ENCODE results near the gene CTNND1. TPM values are rescaled to one million over a fixed set of nuclear protein-coding genes. Genes with fewer than 3 reads are reported as not detected.

The CTNND1 gene
- total and polyA plus RNA-seq, 2 of the 8 experiments (the other 6 are each of a cell fraction or from before 2014, with no cell fraction given), result 91.9 to 164 TPM

- Histone ChIP-seq H3K79me1 (ENCODE audit: low read depth, low read length) (peaks cover 2% of the 10 kb centered on the region), H3K4me1 (replicated peaks in 1 of 4; ENCODE audit: control insufficient read depth in 3 of 4, insufficient read depth in 4 of 4, low read length in 3 of 4) (peaks cover 0 to 12% (median 9%) of the 10 kb centered on the region in 4 experiments; a peak in 5 of 7 replicates), H3K79me2 (ENCODE audit: control insufficient read depth in 1 of 2, insufficient read depth in 2 of 2, low read length in 2 of 2) (peaks cover 5 to 94% of the 10 kb centered on the region in 2 experiments; a peak in 3 of 4 replicates), H3K56ac (replicated peaks; ENCODE audit: insufficient read length, low read depth, low read length) (no peak overlapping the region), H3K23me2 (ENCODE audit: low read depth, low read length) (no peaks in the 10 kb centered on the region), H2AK5ac (ENCODE audit: low read depth, low read length) (no peak overlapping the region), H2BK15ac (ENCODE audit: low read length) (no peak overlapping the region), H2BK120ac (replicated peaks; ENCODE audit: low read depth, low read length) (no peak overlapping the region), H3K4me2 (ENCODE audit: insufficient read depth in 1 of 2, low read depth in 2 of 2, low read length in 2 of 2) (no peak overlapping the region), H4K5ac (ENCODE audit: insufficient read length, low read depth, low read length) (no peak overlapping the region), H2BK5ac (ENCODE audit: low read depth, low read length) (no peak overlapping the region), H2BK12ac (ENCODE audit: low read depth, low read length) (no peak overlapping the region), H3K18ac (ENCODE audit: extremely low read depth, low read length) (no peak overlapping the region), H3K4ac (replicated peaks; ENCODE audit: insufficient read length, low read depth, low read length) (no peak overlapping the region), H3K9ac (replicated peaks in 1 of 4; ENCODE audit: extremely low read depth in 1 of 4, low read depth in 3 of 4, low read length in 3 of 4) (no peak overlapping the region), H4K8ac (ENCODE audit: extremely low read depth, insufficient read depth, low read length) (no peak overlapping the region), H4K20me1 (replicated peaks in 1 of 2; ENCODE audit: control insufficient read depth in 1 of 2, insufficient read depth in 2 of 2, low read length in 2 of 2) (peaks cover 3% of the 10 kb centered on the region in 2 experiments), H3K23ac (ENCODE audit: insufficient read length) (no peak overlapping the region), H3K27ac (ENCODE audit: low read depth, low read length) (no peak overlapping the region), H3K27me3 (replicated peaks in 1 of 4; ENCODE audit: control insufficient read depth in 3 of 4, extremely low read depth in 1 of 4, insufficient read depth in 3 of 4, low read length in 3 of 4) (no peaks in the 10 kb centered on the region), H2BK20ac (ENCODE audit: low read length) (no peak overlapping the region), H2AFZ (ENCODE audit: low read length) (no peak overlapping the region), H3K4me3 (ENCODE audit: extremely low read depth in 1 of 4, insufficient read depth in 2 of 4, low read depth in 3 of 4, low read length in 4 of 4) (no peak overlapping the region), H4K91ac (replicated peaks; ENCODE audit: insufficient read length, low read length) (no peak overlapping the region), H3K14ac (ENCODE audit: insufficient read length) (no peak overlapping the region), H3K36me3 (ENCODE audit: control insufficient read depth in 2 of 4, insufficient read depth in 4 of 4, low read length in 3 of 4) (peaks cover 0 to 2% (median under 1%) of the 10 kb centered on the region in 4 experiments; a peak in 2 of 8 replicates), H3K9me3 (ENCODE audit: insufficient read depth in 2 of 2, low read depth in 1 of 2, low read length in 1 of 2) (no peaks in the 10 kb centered on the region)
- ChIA-PET CTCF (ENCODE audit: partially characterized antibody) (interaction anchor here (0.9 to 6.1 kb wide), 6 partner anchors 9 to 260 kb away, joined by 3 to 44 read pairs (median 3); partner anchors contain the start of gene BTBD18), POLR2A (ENCODE audit: partially characterized antibody) (interaction anchor here (0.9 to 5.5 kb wide), 9 partner anchors 8 to 84 kb away, joined by 3 to 42 read pairs (median 4); partner anchors contain the start of genes BTBD18, CTNND1 and SELENOH)
- FAIRE-seq (no peak), DNase-seq (ENCODE audit: low read depth in 1 of 2, low spot score in 2 of 2) (no peak)
- 93% methylated on average over 4 of the region's 4 CpGs; no CpG with 5 or more reads in 1 of the 2 experiments for WGBS, 2 experiments (ENCODE audit: extremely low coverage in 1 of 2, insufficient coverage in 1 of 2, insufficient read length in 1 of 2, insufficient replicate concordance in 2 of 2, low coverage in 1 of 2, low lambda C conversion rate in 2 of 2, missing lambda C conversion rate in 1 of 2)
- TF ChIP-seq MAX (IDR thresholded peaks at IDR 0.05), result no peak
- TF ChIP-seq RNF2 (IDR thresholded peaks at IDR 0.05; ENCODE audit: borderline replicate concordance, low read depth, low read length, missing control alignments, poor library complexity, severe bottlenecking), result no peak
Observed at GRCh38 chr11:57786436-57786835, 24.8 kb downstream of the CTNND1 start.
